IMR-90 (cell line): ENCODE data around the gene NADK2. TPM values are rescaled to one million over a fixed set of nuclear protein-coding genes. Genes with fewer than 3 reads are reported as not detected.

Experiments used
- ATAC-seq: fragments of 200-7000 bp; cut with Tn5 transposase; 2 replicates; pipeline ENCODE4 v1.9.1; 2020; ENCODE audit warnings: low read depth, mild to moderate bottlenecking, moderate library complexity
- BruUV-seq: library from RNA; stranded (reverse); fragments of 400-500 nt; replicated peaks from 2 replicates; lab custom pipeline; 2021; lab: Mats Ljungman, UMichigan
- CTCF ChIA-PET: fragments of 300-600 bp; formaldehyde crosslinking; extraction: SDS; loops from one replicate; lab custom pipeline; 2021; ENCODE audit warnings: antibody characterized with exemption; lab: Yijun Ruan, JAX
- POLR2A ChIA-PET: fragments of 300-600 bp; sonication (Branson Sonifier 250); formaldehyde crosslinking; loops from one replicate; lab custom pipeline; 2022; ENCODE audit warnings: antibody characterized with exemption; ENCODE audit not compliant: unreplicated experiment; lab: Charles Lee
- DNase-seq: peaks from one replicate; pipeline ENCODE4 v3.0.0; 2013
- H2AFZ ChIP-seq: replicated peaks from 2 replicates; pipeline ENCODE3; 2013; ENCODE audit warnings: low read length, mild to moderate bottlenecking; ENCODE audit not compliant: poor library complexity
- H2AK5ac ChIP-seq: 2 replicates; pipeline ENCODE4 v1.6.1; 2013; ENCODE audit warnings: low read depth, low read length, inconsistent platforms
- H2AK9ac ChIP-seq: replicated peaks from 2 replicates; pipeline ENCODE3; 2013; ENCODE audit warnings: mild to moderate bottlenecking, low read depth, low read length, moderate library complexity; ENCODE audit not compliant: poor library complexity
- H2BK120ac ChIP-seq: 2 replicates; pipeline ENCODE4 v1.6.1; 2013; ENCODE audit warnings: low read depth, low read length, inconsistent platforms
- H2BK15ac ChIP-seq: 3 replicates; pipeline ENCODE4 v1.6.1; 2013; ENCODE audit warnings: low read depth, low read length, inconsistent platforms
- H2BK20ac ChIP-seq: 2 replicates; pipeline ENCODE4 v1.6.1; 2013; ENCODE audit warnings: low read depth, mild to moderate bottlenecking, inconsistent platforms, low read length, moderate library complexity
- H2BK5ac ChIP-seq: 2 replicates; pipeline ENCODE4 v1.6.1; 2013; ENCODE audit warnings: mild to moderate bottlenecking, low read depth, low read length, inconsistent platforms; ENCODE audit not compliant: poor library complexity, severe bottlenecking
- H3K14ac ChIP-seq: replicated peaks from 2 replicates; pipeline ENCODE4 v1.6.1; 2013; ENCODE audit warnings: low read depth, low read length, inconsistent platforms
- H3K18ac ChIP-seq: 2 replicates; pipeline ENCODE4 v1.6.1; 2013; ENCODE audit warnings: low read depth, low read length, control low read depth
- H3K23ac ChIP-seq: 2 replicates; pipeline ENCODE4 v1.6.1; 2013; ENCODE audit warnings: low read depth, low read length, inconsistent platforms
- H3K27ac ChIP-seq: 2 replicates; pipeline ENCODE4 v1.5.1; 2013; ENCODE audit warnings: mild to moderate bottlenecking, control low read depth, low read length; ENCODE audit not compliant: insufficient read depth
- H3K27me3 ChIP-seq: 2 replicates; pipeline ENCODE4 v1.6.1; 2013; ENCODE audit warnings: low read length; ENCODE audit not compliant: control insufficient read depth, insufficient read depth
- H3K36me3 ChIP-seq: 2 replicates; pipeline ENCODE4 v1.6.1; 2013; ENCODE audit warnings: low read length, mixed read lengths; ENCODE audit not compliant: control insufficient read depth, insufficient read depth
- H3K4ac ChIP-seq: 2 replicates; pipeline ENCODE4 v1.6.1; 2013; ENCODE audit warnings: low read depth, low read length, inconsistent platforms
- H3K4me1 ChIP-seq: 2 replicates; pipeline ENCODE4 v1.6.1; 2013; ENCODE audit warnings: low read length, mixed read lengths; ENCODE audit not compliant: control insufficient read depth, insufficient read depth
- H3K4me2 ChIP-seq: 2 replicates; pipeline ENCODE4 v1.6.1; 2013; ENCODE audit warnings: low read depth, mild to moderate bottlenecking, control low read depth, low read length, moderate library complexity
- H3K4me3 ChIP-seq: 2 replicates; pipeline ENCODE4 v1.5.1; 2013; ENCODE audit warnings: low read depth, mild to moderate bottlenecking, control low read depth, low read length, moderate library complexity; ENCODE audit not compliant: insufficient read depth
- H3K56ac ChIP-seq: 2 replicates; pipeline ENCODE4 v1.6.1; 2013; ENCODE audit warnings: low read length, inconsistent platforms; ENCODE audit not compliant: insufficient read depth; ENCODE audit errors: extremely low read depth
- H3K79me1 ChIP-seq, 2 experiments: 2 replicates each; pipeline ENCODE4 v1.6.1; 2013; ENCODE audit warnings: low read length in 2 of 2, inconsistent platforms in 1 of 2, low read depth in 1 of 2
- H3K9ac ChIP-seq: 2 replicates; pipeline ENCODE4 v1.6.1; 2013; ENCODE audit warnings: low read depth, low read length, control low read depth
- H3K9me1 ChIP-seq: 2 replicates; pipeline ENCODE4 v1.6.1; 2013; ENCODE audit warnings: low read length, inconsistent platforms; ENCODE audit not compliant: insufficient read depth
- H3K9me3 ChIP-seq: 2 replicates; pipeline ENCODE4 v1.6.1; 2013; ENCODE audit warnings: low read length; ENCODE audit not compliant: control insufficient read depth, insufficient read depth
- H4K20me1 ChIP-seq: 2 replicates; pipeline ENCODE4 v1.6.1; 2013; ENCODE audit warnings: low read length, inconsistent platforms; ENCODE audit not compliant: insufficient read depth
- H4K5ac ChIP-seq: 2 replicates; pipeline ENCODE4 v1.6.1; 2013; ENCODE audit warnings: mild to moderate bottlenecking, low read depth, low read length, control low read depth
- H4K8ac ChIP-seq, 2 experiments: 2 replicates each; pipeline ENCODE4 v1.6.1; 2013; ENCODE audit warnings: low read depth in 2 of 2, low read length in 2 of 2, control low read depth in 1 of 2, inconsistent platforms in 1 of 2
- H4K91ac ChIP-seq: 2 replicates; pipeline ENCODE4 v1.6.1; 2013; ENCODE audit warnings: low read depth, low read length, inconsistent platforms; ENCODE audit not compliant: insufficient read depth
- BHLHE40 ChIP-seq: fragments of 150-350 bp; IDR thresholded peaks from 2 replicates; pipeline ENCODE4 v1.6.1; 2016; ENCODE audit warnings: mild to moderate bottlenecking, low read depth, low read length
- CEBPB ChIP-seq: IDR thresholded peaks from 2 replicates; pipeline ENCODE4 v1.6.1; 2012; ENCODE audit warnings: low read depth, low read length, improper control_type of control experiment
- CHD1 ChIP-seq: IDR thresholded peaks from 2 replicates; pipeline ENCODE4 v1.6.1; 2012; ENCODE audit warnings: low read depth, low read length, improper control_type of control experiment
- CTCF ChIP-seq: conservative IDR thresholded peaks from 2 replicates; pipeline ENCODE4 v1.5.1; 2012; ENCODE audit warnings: mild to moderate bottlenecking, low read depth, low read length, improper control_type of control experiment
- MAFK ChIP-seq: IDR thresholded peaks from 2 replicates; pipeline ENCODE4 v1.6.1; 2012; ENCODE audit warnings: low read depth, low read length, improper control_type of control experiment
- MXI1 ChIP-seq: IDR thresholded peaks from 2 replicates; pipeline ENCODE4 v1.6.1; 2012; ENCODE audit warnings: low read depth, mild to moderate bottlenecking, low read length, moderate library complexity, borderline replicate concordance
- NFE2L2 ChIP-seq: fragments of 150-350 bp; IDR thresholded peaks from 2 replicates; pipeline ENCODE4 v1.6.1; 2016; ENCODE audit warnings: low read depth, mild to moderate bottlenecking, low read length
- RCOR1 ChIP-seq: IDR thresholded peaks from 2 replicates; pipeline ENCODE4 v1.6.1; 2012; ENCODE audit warnings: mild to moderate bottlenecking, low read length, improper control_type of control experiment; ENCODE audit not compliant: insufficient replicate concordance
- RFX5 ChIP-seq: IDR thresholded peaks from 2 replicates; pipeline ENCODE4 v1.8.0; 2012; ENCODE audit warnings: low read depth, mild to moderate bottlenecking, low read length, moderate library complexity
- SMC3 ChIP-seq: fragments of 150-350 bp; IDR thresholded peaks from 2 replicates; pipeline ENCODE4 v1.6.1; 2016; ENCODE audit warnings: low read depth, mild to moderate bottlenecking, antibody characterized with exemption, low read length, moderate library complexity
- USF2 ChIP-seq: fragments of 150-350 bp; IDR thresholded peaks from 2 replicates; pipeline ENCODE4 v1.6.1; 2017; ENCODE audit warnings: mild to moderate bottlenecking, antibody characterized with exemption, low read length, low read depth
- WGBS, 2 experiments: methylation state at CpG; one replicate each; pipeline versions ENCODE4 v1.1.5 to v1.1.7; 2013; ENCODE audit warnings: missing lambda C conversion rate in 2 of 2; ENCODE audit not compliant: insufficient read length in 1 of 2; ENCODE audit errors: extremely low coverage in 2 of 2; 5-methylcytosine and 5-hydroxymethylcytosine counted together
- dilution Hi-C: fragments of 300-500 bp; cut with HindIII; formaldehyde crosslinking; loops from one replicate; pipeline ENCODE4 v1.14.3; 2018; ENCODE audit warnings: low sequenced_read_pairs; ENCODE audit not compliant: unreplicated experiment
- in situ Hi-C: fragments of 300-500 bp; cut with MboI; formaldehyde crosslinking; loops from 3 replicates; pipeline ENCODE4 v1.14.3; 2019; ENCODE audit warnings: low sequenced_read_pairs, inconsistent platforms, mixed read lengths
- intact Hi-C: fragments of 100-400 bp; cut with micrococcal nuclease; formaldehyde crosslinking; loops from 2 replicates; pipeline ENCODE4 v1.10.0; 2022
- polyA plus RNA-seq, 3 experiments: library from polyadenylated mRNA; depleted of rRNA; stranded (reverse); fragments of >200 nt; gene quantifications; 2 replicates each; pipeline ENCODE4 v1.2.3, GENCODE V29; 2012; ENCODE audit warnings: low replicate concordance in 1 of 3
- total RNA-seq: library from RNA; depleted of rRNA; stranded (reverse); fragments of >200 nt; gene quantifications from 2 replicates; pipeline ENCODE4 v1.2.3, GENCODE V29; 2012
- TF ChIP-seq, protein P1 (sequence below): fragments of 150-350 bp; IDR thresholded peaks from 2 replicates; pipeline ENCODE4 v1.6.1; 2016; ENCODE audit warnings: low read depth, mild to moderate bottlenecking, low read length, moderate library complexity, borderline replicate concordance

NADK2 gene
- total and polyA plus RNA-seq, 2 of the 4 experiments (the other 2 are of a cell fraction), result 7.4 to 17.4 TPM

- H3K27ac ChIP-seq, result no peak overlapping the region
- H2AK5ac ChIP-seq, result no peak overlapping the region
- H3K4me2 ChIP-seq, result no peak overlapping the region
- H3K79me1 ChIP-seq, result no peaks in the 10 kb centered on the region
- H4K8ac ChIP-seq, result no peak overlapping the region
- H3K23ac ChIP-seq, result no peak overlapping the region
- H2BK20ac ChIP-seq, result no peak overlapping the region
- no peak overlapping the region for H2AK9ac ChIP-seq
- DNase-seq, result no peak
- H4K20me1 ChIP-seq, result no peaks in the 10 kb centered on the region
- no peak overlapping the region for H3K4me3 ChIP-seq
- no peaks in the 10 kb centered on the region for H3K4me1 ChIP-seq
- intact Hi-C loops, result no loop called here
- in situ Hi-C loops, result no loop called here
- ChIA-PET POLR2A (no interaction called here), CTCF (no interaction called here)
- H3K36me3 ChIP-seq, result no peaks in the 10 kb centered on the region
- H2BK5ac ChIP-seq, result no peak overlapping the region
- dilution Hi-C loops, result no loop called here
- no peak overlapping the region for H3K9ac ChIP-seq
- no peak overlapping the region for H3K18ac ChIP-seq
- H2BK15ac ChIP-seq, result no peak overlapping the region
- no peaks in the 10 kb centered on the region for H3K9me1 ChIP-seq
- no TSS peak for BruUV-seq
- ATAC-seq, result no peak
- peaks cover 4% of the 10 kb centered on the region for H3K27me3 ChIP-seq
- H3K4ac ChIP-seq, result no peak overlapping the region
- H3K9me3 ChIP-seq, result no peaks in the 10 kb centered on the region
- H4K91ac ChIP-seq, result no peak overlapping the region
- no peak overlapping the region for H4K5ac ChIP-seq
- H3K56ac ChIP-seq, result no peak overlapping the region
- TF ChIP-seq MAFK, result no peak
- TF ChIP-seq CTCF, result no peak
- no peak for TF ChIP-seq RFX5
- no peak for TF ChIP-seq MXI1
- TF ChIP-seq RCOR1, result no peak
- TF ChIP-seq CHD1, result no peak
- no peak for TF ChIP-seq BHLHE40
- no peak for TF ChIP-seq CEBPB
- TF ChIP-seq SMC3, result no peak
- no peak for TF ChIP-seq USF2
- TF ChIP-seq, protein P1, sequence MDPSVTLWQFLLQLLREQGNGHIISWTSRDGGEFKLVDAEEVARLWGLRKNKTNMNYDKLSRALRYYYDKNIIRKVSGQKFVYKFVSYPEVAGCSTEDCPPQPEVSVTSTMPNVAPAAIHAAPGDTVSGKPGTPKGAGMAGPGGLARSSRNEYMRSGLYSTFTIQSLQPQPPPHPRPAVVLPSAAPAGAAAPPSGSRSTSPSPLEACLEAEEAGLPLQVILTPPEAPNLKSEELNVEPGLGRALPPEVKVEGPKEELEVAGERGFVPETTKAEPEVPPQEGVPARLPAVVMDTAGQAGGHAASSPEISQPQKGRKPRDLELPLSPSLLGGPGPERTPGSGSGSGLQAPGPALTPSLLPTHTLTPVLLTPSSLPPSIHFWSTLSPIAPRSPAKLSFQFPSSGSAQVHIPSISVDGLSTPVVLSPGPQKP, result no peak
- TF ChIP-seq NFE2L2, result no peak
- no peak overlapping the region for H3K14ac ChIP-seq
- H2BK120ac ChIP-seq, result no peak overlapping the region
- no peak overlapping the region for H2AFZ ChIP-seq
- no CpG with 5 or more reads among the region's 3 CpGs for WGBS, 2 experiments
These were observed 28.4 kb upstream of the NADK2 start for GRCh38 chr5:36270175-36270574.
